ENCODE results near the gene SNRNP48.

Gene SNRNP48

DNA sequence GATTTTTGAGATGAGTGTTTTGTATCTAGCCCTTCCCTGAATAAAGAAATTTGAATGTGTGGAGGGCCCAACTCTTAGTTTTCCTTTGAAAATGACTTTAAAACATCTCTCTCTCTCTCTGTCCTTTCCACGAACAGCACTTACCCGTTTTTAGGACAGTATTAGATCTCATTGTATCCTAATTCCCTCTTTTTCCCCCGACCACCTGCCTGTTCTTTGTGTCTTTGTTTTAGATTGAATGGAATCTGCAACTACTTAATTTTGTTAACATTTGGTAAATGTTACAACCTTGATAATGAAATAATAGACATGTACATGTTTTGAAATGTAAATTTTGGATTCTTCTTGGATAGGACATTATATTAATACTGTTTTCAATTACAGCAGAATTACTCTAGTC lies 45.4 kb upstream of the SNRNP48 start:
- no peak for TF ChIP-seq CTCF (IDR thresholded peaks at IDR 0.05)

DNA sequence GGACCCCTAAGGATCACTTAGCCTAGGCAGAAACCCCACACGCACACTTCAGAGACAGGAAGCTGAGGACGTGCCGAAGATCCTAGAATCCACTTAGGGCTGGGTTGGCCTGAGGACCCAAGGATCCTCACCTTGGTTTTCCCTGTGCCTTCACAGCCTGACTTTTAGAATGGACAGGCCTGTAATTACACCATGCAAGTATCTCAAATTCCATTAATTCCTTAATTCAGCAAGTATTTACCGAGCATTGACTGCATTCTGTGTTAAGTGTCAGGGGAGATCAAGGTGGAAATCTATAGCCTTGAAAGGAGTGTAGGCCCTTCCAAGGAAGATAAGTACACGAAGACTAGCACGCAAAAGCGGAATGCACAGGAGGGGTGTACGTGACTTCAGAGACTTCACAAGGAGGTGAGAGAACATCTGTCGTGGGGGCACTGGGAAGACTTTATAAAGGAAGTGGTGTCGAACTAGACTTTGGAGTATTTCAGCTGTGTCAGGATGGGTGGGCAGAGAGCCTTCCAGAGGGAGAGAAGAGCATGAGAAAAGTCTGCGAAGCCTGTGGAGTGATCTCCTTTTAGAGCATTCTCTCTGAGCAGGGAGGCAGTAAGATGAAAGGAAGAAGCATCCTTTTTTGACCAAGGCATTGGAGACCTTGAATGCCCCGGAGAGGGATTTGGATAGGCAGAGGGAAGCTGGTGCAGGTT lies 44.5 kb upstream of the SNRNP48 start:
- TF ChIP-seq CTCF (IDR thresholded peaks at IDR 0.05), result no peak

DNA sequence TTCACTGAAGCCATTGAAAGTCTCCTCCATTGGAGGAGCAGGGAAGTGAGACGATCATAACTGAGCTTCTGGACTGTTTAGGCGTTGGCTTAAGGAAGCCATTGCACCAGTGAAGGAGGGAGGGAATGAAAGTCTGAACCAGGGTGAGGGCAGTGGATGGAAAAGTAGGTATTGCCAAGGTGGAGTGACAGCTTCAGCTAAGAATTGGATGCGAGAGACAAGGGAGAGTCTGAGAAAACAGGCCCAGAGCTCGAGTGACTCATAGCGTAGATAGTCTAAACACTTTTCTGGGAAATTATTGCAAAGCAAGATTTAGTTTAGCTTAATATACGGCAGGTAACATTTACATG lies 44.0 kb upstream of the SNRNP48 start:
- no peak for TF ChIP-seq CTCF (IDR thresholded peaks at IDR 0.05)

GRCh38 chr6:7546383-7546782 lies 43.6 kb upstream of the SNRNP48 start:
- no peak for TF ChIP-seq CTCF (IDR thresholded peaks at IDR 0.05)

DNA sequence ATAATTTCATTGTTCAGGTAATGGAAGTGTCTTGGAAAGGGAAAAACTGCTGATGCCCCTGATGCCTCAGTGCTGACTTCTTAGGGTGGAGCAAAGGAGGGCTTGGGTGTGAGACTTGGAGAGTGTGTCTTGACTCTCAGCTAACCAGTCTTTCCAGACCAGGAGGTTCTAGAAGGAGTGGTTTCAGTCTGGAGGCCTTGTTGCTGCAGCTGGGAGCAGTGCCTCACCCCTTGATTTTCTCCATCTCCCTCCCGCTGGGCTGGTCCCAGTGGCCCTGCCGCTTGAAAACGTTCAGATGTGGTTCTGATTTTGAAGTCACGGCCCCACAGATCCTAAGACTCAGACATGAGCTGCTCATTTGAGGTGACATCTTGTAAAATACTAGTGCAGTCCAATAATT lies 43.1 kb upstream of the SNRNP48 start:
- TF ChIP-seq CTCF (IDR thresholded peaks at IDR 0.05), result no peak

DNA sequence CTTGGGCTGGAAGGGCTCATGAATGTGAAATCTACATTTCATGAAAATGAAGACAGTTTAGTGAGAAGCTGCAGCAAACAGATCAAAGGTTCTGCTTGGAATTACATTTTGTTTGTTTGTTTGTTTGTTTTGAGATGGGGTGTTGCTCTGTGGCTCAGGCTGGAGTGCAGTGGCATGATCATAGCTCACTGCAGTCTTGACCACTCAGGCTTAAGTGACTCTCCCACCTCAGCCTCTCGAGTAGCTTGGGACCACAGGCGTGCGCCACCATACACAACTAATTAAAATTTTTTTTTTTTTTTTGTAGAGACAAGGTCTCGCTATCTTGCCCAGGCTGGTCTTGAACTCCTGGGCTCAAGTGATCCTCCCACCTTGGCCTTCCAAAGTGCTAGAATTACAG lies 42.7 kb upstream of the SNRNP48 start:
- no peak for TF ChIP-seq CTCF (IDR thresholded peaks at IDR 0.05)

DNA sequence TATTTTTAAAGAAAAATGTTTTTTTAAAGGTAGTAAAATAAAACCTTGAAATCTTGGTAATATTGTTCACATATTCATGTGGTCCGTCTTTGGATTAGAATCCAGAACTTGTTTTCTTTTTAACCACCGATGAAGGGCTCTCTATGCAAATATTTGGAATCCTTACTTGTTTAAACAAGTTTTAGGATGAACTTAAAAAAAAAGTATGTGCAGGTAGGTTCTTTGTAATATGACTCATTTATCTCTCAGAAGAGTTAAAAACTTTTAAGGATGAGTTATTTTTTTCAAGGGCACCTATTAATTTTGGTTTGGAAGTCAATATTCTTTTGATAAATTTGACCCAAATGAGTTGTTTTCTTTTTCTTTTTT lies 39.6 kb upstream of the SNRNP48 start:
- no peak for TF ChIP-seq CTCF (IDR thresholded peaks at IDR 0.05)

Measured in LNCAP (cell line).